Measurements from ENCODE around the gene DMKN.

DMKN gene

DNA sequence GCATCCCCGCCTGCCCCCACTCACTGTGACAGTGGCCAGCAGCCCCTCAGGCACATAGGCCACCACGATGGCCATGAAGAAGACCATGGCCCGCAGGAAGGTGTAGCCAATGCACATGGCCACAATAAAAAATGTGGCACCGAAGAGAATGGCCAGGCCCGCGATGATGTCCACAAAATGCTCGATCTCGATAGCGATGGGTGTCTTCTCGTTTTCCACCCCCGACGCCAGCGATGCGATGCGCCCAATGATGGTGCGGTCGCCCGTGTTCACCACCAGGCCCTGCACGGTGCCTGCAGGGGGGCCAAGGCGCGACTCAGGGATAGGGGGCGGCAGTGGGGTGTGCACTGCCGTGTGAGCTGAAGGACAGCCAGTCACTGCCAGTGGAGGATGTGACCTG lies 46.3 kb upstream of the DMKN start:
- TF ChIP-seq, protein P1, sequence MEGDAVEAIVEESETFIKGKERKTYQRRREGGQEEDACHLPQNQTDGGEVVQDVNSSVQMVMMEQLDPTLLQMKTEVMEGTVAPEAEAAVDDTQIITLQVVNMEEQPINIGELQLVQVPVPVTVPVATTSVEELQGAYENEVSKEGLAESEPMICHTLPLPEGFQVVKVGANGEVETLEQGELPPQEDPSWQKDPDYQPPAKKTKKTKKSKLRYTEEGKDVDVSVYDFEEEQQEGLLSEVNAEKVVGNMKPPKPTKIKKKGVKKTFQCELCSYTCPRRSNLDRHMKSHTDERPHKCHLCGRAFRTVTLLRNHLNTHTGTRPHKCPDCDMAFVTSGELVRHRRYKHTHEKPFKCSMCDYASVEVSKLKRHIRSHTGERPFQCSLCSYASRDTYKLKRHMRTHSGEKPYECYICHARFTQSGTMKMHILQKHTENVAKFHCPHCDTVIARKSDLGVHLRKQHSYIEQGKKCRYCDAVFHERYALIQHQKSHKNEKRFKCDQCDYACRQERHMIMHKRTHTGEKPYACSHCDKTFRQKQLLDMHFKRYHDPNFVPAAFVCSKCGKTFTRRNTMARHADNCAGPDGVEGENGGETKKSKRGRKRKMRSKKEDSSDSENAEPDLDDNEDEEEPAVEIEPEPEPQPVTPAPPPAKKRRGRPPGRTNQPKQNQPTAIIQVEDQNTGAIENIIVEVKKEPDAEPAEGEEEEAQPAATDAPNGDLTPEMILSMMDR (IDR thresholded peaks at IDR 0.05; ENCODE audit: insufficient read depth, low read depth, low read length, missing control alignments) = no peak
- no peak for DNase-seq (ENCODE audit: low read depth)
- H3K4me3 ChIP-seq (ENCODE audit: low read length) = no peak overlapping the region

DNA sequence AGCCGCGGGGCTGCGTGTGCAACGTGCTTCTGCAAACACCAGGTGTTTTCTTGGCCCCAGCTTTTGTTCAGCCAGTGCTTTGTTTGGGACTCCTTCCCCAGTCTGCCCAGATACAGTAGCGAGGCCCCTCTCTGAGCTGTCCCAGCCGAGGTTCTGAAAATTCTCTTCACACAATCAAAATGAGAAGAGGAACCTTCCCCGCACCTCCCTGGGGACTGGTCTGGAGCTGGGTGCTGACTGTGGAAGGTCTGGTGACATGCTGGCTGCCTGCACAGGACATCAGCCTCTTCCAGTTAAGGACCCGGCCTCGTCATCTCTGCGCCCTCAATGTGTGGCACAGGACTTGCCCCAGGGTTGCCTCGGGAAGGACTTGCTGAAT lies 45.8 kb upstream of the DMKN start:
- DNase-seq (ENCODE audit: low read depth) = no peak
- no peak overlapping the region for H3K4me3 ChIP-seq (ENCODE audit: low read length)
- TF ChIP-seq, protein P1 (IDR thresholded peaks at IDR 0.05; ENCODE audit: insufficient read depth, low read depth, low read length, missing control alignments) = no peak

DNA sequence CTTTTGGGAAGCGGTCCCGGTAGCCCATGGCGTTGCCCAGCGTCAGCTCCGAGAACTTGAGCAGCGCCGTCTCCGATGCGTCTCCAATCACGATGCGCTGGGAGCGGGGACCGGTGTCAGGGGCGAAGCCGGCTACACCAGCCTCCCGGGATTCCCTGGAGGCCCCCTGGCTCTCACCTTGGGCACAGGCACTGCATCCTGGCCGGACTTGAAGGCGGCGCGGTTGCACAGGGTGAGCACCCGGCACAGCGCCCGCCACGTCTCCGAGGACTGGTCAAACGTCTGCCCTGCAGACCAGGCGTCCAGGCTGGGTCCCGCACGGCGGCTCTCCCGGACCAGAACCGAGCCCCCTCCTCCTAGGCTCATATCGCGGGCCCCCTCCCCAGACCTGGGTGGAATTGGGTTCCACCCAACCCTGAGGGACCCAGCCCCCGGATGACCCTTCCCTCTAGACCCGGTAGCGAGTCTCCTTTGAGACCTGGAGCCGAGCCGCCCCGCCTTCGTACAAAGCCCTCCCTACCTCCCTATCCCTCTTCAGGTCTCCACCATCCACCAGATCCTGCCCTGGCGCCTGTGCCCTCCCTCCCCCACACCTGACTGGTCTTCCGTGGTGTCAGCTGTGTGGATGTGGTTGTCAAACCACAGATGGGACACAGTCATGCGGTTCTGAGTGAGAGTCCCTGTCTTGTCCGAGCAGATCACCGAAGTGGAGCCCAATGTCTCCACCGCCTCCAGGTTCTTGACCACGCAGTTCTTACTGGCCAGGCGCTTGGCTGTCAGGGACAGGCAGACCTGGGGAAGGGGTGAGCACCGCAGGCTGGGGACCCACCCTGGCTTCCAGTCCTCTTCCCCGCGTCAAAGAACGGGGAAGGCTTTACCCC lies 45.2 kb upstream of the DMKN start:
- TF ChIP-seq, protein P1 (IDR thresholded peaks at IDR 0.05; ENCODE audit: insufficient read depth, low read depth, low read length, missing control alignments) = no peak
- DNase-seq (ENCODE audit: low read depth) = no peak
- no peak overlapping the region for H3K4me3 ChIP-seq (ENCODE audit: low read length)

DNA sequence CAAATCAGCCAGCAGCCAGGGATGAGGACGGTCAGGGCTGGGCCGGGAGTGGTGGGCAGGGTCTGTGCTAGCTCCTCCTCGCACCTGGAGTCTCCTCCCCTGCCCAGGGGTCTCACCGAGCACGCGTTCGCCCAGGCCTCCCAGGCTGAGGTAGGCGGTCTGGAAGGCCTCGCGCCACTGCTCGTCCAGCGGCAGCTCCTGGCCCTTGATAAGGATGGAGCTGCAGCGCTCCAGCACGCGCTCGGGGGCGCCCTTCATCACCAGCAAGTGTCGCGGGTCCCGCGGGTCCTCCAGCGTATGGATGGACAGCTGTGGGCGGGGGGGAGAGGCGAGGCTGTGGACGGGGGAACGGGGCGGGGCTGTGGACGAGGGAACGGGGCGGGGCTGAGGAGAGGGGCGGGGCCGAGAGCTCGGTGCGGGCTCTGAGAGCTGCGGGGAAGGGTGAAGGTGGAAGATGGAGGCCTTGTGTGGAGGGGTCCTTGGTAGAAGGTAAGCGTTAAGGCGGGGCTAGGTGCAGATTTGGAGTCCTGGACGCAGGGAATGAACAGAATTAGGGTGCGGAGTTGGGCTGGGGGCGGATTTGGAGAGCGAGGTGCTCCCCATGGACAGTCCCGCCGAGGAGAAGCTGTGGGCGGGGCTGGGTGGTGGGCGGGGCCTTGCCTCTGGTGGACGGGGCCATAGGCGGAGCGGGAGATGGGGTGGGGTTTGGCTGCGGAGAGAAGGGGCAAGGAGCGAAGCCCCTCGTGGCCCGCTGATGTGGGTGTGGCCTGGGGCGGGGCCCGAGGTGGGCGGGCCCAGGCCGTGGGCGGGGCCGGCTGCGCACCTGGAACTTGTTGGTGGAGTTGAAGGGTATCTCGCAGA lies 44.3 kb upstream of the DMKN start:
- TF ChIP-seq, protein P1 (IDR thresholded peaks at IDR 0.05; ENCODE audit: insufficient read depth, low read depth, low read length, missing control alignments) = no peak
- peak overlapping the region; percentile 39 for H3K4me3 ChIP-seq (ENCODE audit: low read length)
- DNase-seq (ENCODE audit: low read depth) = peak; percentile 65

DNA sequence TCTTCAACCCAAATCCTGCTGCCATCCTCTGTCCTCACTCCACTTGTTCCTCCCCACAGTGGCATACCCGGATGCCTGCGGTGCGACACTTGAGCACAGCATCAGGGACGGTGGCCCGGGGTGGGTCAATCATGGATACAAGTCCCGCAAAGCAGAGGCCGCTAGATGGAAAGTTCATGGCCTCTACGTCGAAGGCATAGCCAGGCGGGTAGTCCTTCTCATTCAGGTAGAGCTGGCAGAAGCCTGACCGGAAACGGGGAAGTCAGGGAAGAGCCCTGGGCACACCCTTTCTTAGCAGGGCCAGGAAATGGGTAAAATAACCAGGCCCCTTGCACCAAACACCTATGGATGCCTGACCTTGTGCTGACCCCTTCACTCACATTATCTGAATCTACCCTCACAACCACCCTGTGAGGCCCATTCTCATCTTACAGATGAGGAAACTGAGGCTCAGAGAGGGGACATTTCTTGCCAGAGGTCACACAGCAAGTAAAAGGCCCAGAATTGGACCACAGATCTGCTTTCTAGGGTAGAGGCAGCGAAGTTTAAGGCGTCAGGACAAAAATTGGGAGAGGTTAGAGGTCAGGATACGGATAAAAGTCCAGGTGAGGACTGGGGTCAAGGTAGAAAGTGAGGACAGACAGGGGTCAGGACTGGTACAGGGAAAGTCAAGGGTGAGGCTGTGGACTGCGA lies 43.5 kb upstream of the DMKN start:
- DNase-seq (ENCODE audit: low read depth) = no peak
- H3K4me3 ChIP-seq (ENCODE audit: low read length) = no peak overlapping the region

DNA sequence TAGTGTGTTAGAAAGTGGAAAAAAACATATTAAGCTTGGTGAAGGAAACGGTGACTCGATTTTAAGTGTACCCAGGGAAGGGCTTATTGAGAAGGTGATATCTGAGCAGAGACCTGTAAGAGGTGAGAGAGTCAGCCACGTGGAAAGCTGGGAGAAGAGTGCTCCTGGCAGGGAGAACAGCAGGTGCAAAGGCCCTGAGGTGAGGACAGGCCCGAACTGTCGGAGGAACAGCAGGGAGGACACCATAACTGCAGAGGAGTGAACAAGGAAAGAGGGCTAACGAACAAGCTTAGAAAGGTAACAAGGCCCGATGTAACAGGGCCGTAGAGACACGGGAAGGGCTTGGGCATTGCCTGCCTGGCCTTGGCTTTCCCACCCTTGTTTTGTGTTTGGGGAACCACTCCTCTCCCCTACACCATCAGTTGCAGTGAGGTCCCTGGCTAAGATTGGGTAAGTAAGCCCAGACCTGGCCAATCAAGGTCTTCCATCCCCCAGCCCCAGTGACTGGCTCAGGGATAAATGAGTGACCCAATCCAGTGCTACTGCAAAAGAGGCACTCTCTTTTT lies 42.7 kb upstream of the DMKN start:
- DNase-seq (ENCODE audit: low read depth) = no peak
- TF ChIP-seq, protein P1 (IDR thresholded peaks at IDR 0.05; ENCODE audit: insufficient read depth, low read depth, low read length, missing control alignments) = no peak

More for the DNA sequence above, 43.5 kb upstream of the DMKN start:
- TF ChIP-seq, protein P1 (IDR thresholded peaks at IDR 0.05; ENCODE audit: insufficient read depth, low read depth, low read length, missing control alignments) = no peak

More for the DNA sequence above, 42.7 kb upstream of the DMKN start:
- H3K4me3 ChIP-seq (ENCODE audit: low read length) = no peak overlapping the region
